GM19468 (cell line): ENCODE data around the gene TRIM49B.
"Not testable (repeated sequence)": the region's sequence is repeated elsewhere in the genome, so short reads cannot be mapped to it uniquely, and the experiment has no call there.

Source experiments
- ATAC-seq: cut with Tn5 transposase; IDR thresholded peaks from one replicate; pipeline ENCODE4 v1.9.1; 2021; ENCODE audit warnings: mild to moderate bottlenecking, moderate library complexity, moderate number of reproducible peaks; ENCODE audit not compliant: unreplicated experiment; ENCODE audit errors: extremely low read depth

Gene TRIM49B, protein sequence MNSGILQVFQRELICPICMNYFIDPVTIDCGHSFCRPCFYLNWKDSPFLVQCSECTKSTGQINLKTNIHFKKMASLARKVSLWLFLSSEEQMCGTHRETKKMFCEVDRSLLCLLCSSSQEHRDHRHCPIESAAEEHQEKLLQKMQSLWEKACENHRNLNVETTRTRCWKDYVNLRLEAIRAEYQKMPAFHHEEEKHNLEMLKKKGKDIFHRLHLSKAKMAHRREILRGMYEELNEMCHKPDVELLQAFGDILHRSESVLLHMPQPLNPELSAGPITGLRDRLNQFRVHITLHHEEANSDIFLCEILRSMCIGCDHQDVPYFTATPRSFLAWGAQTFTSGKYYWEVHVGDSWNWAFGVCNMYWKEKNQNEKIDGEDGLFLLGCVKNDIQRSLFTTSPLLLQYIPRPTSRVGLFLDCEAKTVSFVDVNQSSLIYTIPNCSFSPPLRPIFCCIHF

DNA sequence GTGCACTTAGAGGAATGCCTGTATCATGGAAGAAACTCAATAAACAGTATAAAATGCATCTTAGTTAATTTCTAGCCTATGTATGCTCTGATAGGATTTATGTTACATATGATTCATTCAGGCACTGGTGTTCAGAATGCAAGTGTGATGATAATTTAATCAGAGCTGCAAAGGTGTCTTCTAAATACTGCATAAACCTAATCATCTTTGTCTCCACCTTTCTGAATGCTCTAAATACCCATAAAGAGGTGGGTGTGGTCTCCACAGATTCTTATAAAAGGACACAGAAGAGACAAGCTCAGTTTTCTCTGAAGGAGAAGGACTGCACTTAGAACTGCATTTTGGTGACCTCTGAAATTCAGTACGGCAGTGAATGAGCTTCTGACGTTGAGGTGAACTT, at the start of gene TRIM49B:
TSS of gene TRIM49B (plus strand) at position 301 of the 400 bp plus-strand sequence. CDS start 2,777 bp downstream, outside the sequence.
- not testable (repeated sequence) for ATAC-seq

DNA sequence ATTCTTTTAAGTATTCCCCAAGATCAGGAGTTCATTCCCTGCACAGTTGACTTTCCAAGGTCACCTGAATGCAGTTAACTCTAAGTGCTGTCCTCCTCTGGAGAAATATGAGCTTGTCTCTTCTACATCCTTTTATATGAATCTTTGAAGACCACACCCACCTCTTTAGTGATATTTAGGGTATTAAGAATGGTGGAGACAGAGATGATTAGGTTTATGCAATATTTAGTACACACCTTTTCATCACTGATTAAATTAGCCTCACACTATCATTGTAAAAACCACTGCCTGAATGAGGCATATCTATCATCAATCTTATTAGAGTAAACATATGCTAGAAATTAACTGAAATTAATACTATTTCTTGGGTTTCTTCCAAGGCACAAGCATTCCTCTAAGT, 44.8 kb upstream of the TRIM49B start, which contains the start of gene TRIM51G:
TSS of gene TRIM51G (minus strand) at position 101 of the 400 bp plus-strand sequence. CDS start 2,190 bp downstream, outside the sequence.
- not testable (repeated sequence) for ATAC-seq

DNA sequence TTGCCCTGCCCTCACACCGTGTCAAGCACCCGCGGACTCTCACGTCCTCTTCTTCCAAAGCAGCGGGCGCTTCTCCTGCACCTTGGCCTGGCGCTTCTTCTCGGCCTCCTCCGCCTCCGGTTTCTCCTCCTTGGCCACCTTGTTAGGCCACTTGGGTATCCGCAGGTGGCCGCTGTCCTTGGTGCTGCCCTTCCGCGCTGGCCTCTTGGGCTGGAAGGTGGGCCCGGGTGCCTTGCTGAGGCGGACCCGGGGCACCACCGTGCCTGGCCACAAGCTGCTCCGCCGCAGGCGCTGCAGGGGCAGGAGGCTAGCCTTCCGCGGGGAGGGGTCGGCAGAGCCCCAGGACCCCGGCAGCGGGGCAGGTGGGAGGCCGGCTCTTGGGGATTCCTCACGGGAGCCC, 19.6 kb downstream of the TRIM49B start:
- ATAC-seq = not testable (repeated sequence)

DNA sequence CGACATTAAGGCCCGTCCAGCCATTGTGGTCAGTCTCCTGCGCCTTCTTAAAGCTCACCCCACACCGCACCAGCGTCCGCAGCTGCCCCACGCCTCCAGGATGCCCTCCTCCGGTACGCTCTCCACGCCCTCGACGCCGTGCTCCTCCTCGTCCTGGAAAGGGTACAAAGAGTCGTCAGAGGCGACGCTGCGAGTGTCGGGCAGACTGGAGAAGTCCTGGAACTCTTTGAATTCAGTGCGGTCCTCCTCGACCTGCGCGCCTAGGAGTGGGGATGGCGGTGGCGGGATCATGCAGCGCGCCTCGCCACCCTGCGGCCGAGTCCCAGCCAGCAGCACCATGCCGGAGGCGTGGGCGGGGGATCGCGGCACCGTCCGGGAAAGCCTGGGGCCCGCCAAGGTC, 21.2 kb downstream of the TRIM49B start:
- not testable (repeated sequence) for ATAC-seq

DNA sequence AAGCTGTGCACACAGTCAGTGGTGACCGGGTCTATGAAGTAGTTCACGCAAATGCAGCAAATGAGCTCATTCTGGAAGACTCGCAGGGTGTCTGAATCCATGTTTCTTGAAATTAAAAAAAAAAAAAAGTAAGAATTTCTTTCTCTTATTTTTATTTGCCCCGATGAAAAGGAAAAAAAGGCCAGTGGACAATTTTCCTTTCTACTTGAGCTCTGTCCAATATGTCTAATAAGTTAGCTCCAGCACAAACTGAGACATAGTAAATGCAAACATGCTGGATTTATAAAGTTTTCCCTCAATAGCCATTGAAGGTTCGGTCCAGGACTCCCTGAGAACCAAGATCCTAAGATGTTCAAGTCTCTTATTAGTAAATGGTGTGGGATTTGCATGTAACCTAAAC, 30.4 kb downstream of the TRIM49B start, which contains the start of gene TRIM64C:
TSS of gene TRIM64C (minus strand) at position 101 of the 400 bp plus-strand sequence. CDS start at position 101, 0 bp downstream.
- ATAC-seq = not testable (repeated sequence)

DNA sequence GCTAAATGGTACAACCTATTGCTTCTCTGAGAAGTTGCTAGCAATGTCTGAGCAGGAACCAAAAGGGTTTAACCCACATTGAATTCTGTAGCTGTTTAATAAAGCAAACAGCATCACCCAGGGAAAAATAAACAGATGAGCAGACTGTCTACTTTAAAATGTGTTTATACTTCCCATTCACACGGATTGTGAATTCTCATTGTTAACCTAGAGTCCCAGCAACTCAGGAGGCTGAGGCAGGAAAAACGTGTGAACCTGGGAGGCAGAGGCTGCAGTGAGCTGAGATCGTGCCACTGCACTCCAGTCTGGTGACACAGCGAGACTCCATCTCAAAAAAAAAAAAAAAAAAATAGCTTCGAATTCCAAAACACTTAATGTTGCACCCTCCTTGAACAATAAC, 41.3 kb downstream of the TRIM49B start:
- ATAC-seq = not testable (repeated sequence)
